Muscle layer of colon (tissue), 2 donors: ENCODE data around the gene CRAMP1.
"Not testable (repeated sequence)": the region's sequence is repeated elsewhere in the genome, so short reads cannot be mapped to it uniquely, and the experiment has no call there.

ENCODE experiments used
- H3K27ac ChIP-seq: one replicate; pipeline ENCODE4 v1.7.0; 2013; ENCODE audit warnings: low read depth, mild to moderate bottlenecking, low read length, moderate library complexity
- H3K27me3 ChIP-seq, 2 donors: one replicate each; pipeline ENCODE4 v1.7.0; 2013; ENCODE audit warnings: low read length in 2 of 2, mild to moderate bottlenecking in 2 of 2; ENCODE audit not compliant: insufficient read depth in 2 of 2, control insufficient read depth in 1 of 2
- H3K36me3 ChIP-seq: one replicate; pipeline ENCODE4 v1.7.0; 2013; ENCODE audit warnings: mild to moderate bottlenecking, low read length; ENCODE audit not compliant: insufficient read depth
- H3K4me1 ChIP-seq: one replicate; pipeline ENCODE4 v1.7.0; 2013; ENCODE audit warnings: mild to moderate bottlenecking, low read length; ENCODE audit not compliant: insufficient read depth
- H3K4me3 ChIP-seq, 2 donors: one replicate each; pipeline ENCODE4 v1.7.0; 2013; ENCODE audit warnings: low read length in 2 of 2, low read depth in 1 of 2, mild to moderate bottlenecking in 1 of 2, moderate library complexity in 1 of 2
- H3K9ac ChIP-seq: one replicate; pipeline ENCODE4 v1.7.0; 2013; ENCODE audit warnings: low read length
- H3K9me3 ChIP-seq: one replicate; pipeline ENCODE4 v1.7.0; 2013; ENCODE audit warnings: mild to moderate bottlenecking, low read length
- donor health status: abdominal sarcoma.
- donor health status: Adenocarcinoma of cecum.

The CRAMP1 gene

DNA sequence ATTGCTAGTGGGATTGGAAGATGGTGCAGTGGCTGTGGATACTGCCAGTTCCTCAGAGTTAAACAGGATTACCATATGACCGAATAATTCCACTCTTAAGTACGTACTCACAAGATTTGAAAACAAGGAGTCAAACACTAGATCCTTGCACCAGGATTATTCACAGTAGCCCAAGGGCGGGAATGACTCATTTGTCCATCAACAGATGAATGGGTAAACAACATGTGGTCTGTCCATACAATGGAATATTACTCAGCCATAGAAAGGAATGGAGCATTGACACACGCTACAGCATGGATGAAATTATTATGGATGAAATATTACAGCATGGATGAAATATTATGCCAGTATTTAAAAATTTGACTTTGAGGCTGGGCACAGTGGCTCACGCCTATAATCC, 84.7 kb downstream of the CRAMP1 start:
- Histone ChIP-seq H3K27me3 (no peaks in the 10 kb centered on the region), H3K36me3 (peaks cover 49% of the 10 kb centered on the region)

GRCh38 chr16:1698680-1699079, 86.5 kb downstream of the CRAMP1 start:
- Histone ChIP-seq H3K36me3 (peaks cover 40% of the 10 kb centered on the region), H3K4me3 (no peak overlapping the region), H3K9me3 (no peaks in the 10 kb centered on the region), H3K27me3 (no peaks in the 10 kb centered on the region), H3K4me1 (no peaks in the 10 kb centered on the region), H3K27ac (no peak overlapping the region), H3K9ac (no peak overlapping the region)

More for the DNA sequence above, 84.7 kb downstream of the CRAMP1 start:
- no peak overlapping the region for H3K4me3 ChIP-seq
- H3K4me1 ChIP-seq = no peaks in the 10 kb centered on the region
- no peak overlapping the region for H3K9ac ChIP-seq
- no peaks in the 10 kb centered on the region for H3K9me3 ChIP-seq
- H3K27ac ChIP-seq = no peak overlapping the region

DNA sequence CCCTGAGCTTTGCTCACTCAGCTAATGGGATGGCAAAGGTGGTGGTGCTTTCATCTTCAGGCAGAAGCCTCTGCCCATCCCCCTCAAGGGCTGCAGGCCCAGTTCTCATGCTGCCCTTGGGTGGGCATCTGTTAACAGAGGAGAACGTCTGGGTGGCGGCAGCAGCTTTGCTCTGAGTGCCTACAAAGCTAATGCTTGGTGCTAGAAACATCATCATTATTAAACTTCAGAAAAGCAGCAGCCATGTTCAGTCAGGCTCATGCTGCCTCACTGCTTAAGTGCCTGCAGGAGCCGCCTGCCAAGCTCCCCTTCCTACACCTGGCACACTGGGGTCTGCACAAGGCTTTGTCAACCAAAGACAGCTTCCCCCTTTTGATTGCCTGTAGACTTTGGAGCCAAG, 88.1 kb downstream of the CRAMP1 start:
- Histone ChIP-seq H3K27me3 (no peaks in the 10 kb centered on the region), H3K4me1 (no peaks in the 10 kb centered on the region), H3K9me3 (no peaks in the 10 kb centered on the region), H3K4me3 (no peak overlapping the region), H3K36me3 (peaks cover 35% of the 10 kb centered on the region), H3K27ac (no peak overlapping the region), H3K9ac (no peak overlapping the region)

DNA sequence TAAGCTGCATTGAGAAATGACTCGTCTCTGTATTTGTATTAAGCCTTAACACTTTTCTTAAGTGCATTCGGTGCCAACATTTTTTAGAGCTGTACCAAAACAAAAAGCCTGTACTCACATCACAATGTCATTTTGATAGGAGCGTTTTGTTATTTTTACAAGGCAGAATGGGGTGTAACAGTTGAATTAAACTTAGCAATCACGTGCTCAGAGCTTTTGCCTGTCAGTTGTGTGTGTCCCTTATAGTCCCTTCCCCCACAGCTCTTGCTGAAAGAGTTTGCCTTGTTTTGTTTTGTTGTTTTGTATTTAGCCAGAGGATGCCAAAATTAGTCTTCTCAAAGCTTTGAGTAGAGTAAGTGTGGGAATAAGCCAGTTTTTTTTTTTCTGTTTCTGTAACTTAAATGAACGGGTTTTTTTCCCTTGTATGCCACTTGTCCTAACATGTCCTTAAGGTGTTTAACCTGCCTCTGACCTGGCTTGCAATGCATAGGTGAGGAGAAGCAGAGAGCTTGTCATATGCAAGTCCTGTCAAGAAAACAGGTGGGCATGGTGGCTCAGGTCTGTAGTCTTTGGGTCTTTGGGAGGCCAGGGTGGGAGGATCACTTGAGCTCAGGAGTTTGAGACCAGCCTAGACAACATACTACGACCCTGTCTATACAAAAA, 89.2 kb downstream of the CRAMP1 start:
- Histone ChIP-seq H3K4me3 (no peak overlapping the region), H3K27me3 (no peaks in the 10 kb centered on the region), H3K4me1 (no peaks in the 10 kb centered on the region), H3K9ac (no peak overlapping the region), H3K36me3 (peaks cover 32% of the 10 kb centered on the region), H3K27ac (no peak overlapping the region), H3K9me3 (no peaks in the 10 kb centered on the region)

- H3K27ac ChIP-seq = peak overlapping the region; percentile 99
These were observed 93.1 kb downstream of the CRAMP1 start for GRCh38 chr16:1705324-1705687.

DNA sequence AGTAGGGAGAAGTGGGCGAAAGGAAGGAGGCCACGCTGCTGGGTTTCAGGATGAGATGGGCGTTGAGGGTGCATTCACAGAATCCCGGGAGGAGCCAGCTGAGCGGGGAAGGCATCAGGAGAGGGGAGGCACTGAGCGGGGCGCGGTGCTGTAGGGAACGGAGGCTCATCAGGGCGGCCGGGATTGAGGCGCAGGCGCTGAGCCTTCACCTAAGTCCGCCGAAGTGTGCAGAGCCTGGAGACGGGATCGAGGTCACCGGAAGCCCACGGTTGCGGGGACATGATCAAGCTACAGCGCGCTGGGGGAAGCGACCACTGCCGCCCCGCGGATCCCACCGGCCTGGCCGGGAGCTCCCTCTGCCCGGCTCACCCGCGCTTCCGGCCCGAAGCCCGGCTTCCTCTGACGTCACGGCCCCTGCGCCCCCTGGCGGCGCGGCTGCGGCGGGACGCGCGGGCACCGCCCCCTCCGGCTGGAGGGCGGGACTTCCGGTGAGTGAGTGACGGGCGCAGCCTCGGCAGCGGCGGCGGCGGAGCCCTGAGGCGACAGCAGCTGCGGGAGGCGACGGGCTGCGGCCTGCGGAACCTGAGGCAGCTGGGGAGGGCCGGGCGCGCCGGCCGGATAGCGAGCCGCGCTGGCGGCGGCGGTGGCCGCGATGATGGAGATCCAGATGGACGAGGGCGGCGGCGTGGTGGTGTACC, 93.7 kb downstream of the CRAMP1 start, which contains the start of gene MAPK8IP3:
MAPK8IP3 (plus strand) TSS at position 508 of the 698 bp plus-strand sequence; CDS start at position 653, 145 bp downstream.
- peaks cover 22% of the 10 kb centered on the region for H3K4me1 ChIP-seq
- H3K9me3 ChIP-seq = no peaks in the 10 kb centered on the region
- H3K36me3 ChIP-seq = peaks cover 9% of the 10 kb centered on the region
- H3K4me3 ChIP-seq = peak within 1 kb of the TSS; percentile 83 to 89
- H3K27me3 ChIP-seq = no peaks in the 10 kb centered on the region
- H3K27ac ChIP-seq = peak within 1 kb of the TSS; percentile 99
- H3K9ac ChIP-seq = peak within 1 kb of the TSS; percentile 86

More at GRCh38 chr16:1705324-1705687, 93.1 kb downstream of the CRAMP1 start:
- H3K27me3 ChIP-seq, H3K9me3 ChIP-seq: not testable (repeated sequence)
- H3K9ac ChIP-seq = peak overlapping the region; percentile 64
- H3K4me1 ChIP-seq = peaks cover 20% of the 10 kb centered on the region
- peak overlapping the region; percentile 83 to 89 for H3K4me3 ChIP-seq
- peaks cover 14% of the 10 kb centered on the region for H3K36me3 ChIP-seq

DNA sequence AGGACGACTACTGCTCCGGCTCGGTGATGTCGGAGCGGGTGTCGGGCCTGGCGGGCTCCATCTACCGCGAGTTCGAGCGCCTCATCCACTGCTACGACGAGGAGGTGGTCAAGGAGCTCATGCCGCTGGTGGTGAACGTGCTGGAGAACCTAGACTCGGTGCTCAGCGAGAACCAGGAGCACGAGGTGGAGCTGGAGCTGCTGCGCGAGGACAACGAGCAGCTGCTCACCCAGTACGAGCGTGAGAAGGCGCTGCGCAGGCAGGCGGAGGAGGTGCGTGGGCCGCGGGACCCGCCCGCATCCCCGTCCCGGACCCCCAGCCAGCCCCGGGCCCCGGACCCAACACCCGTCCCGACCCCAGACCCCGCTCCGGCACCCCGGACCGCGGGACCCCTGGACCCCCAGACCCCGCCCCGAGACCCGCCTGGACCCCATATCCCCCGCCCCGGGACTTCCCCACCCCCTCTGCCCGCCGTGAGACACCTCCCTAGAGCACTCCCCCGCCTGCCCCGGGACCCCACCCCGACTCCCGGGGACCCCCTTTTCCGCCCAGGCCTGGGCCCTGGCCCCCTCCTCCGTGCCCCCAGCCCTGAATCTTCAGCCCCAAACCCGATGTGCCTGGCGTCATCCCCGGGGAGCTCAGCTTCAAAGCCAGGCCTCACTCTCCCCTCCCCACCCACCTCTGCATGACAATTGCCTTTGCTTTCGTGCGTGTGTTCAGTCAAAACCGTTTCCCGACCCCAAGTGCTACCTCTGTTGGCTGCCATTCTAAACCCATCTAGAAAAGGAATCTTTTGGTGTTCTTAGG, 94.4 kb downstream of the CRAMP1 start:
- Histone ChIP-seq H3K4me1 (peaks cover 25% of the 10 kb centered on the region), H3K9ac (peak overlapping the region; percentile 86), H3K4me3 (peak overlapping the region; percentile 83 to 89), H3K27me3 (no peaks in the 10 kb centered on the region), H3K9me3 (no peaks in the 10 kb centered on the region), H3K36me3 (peaks cover 6% of the 10 kb centered on the region), H3K27ac (peak overlapping the region; percentile 99)

- H3K36me3 ChIP-seq = peaks cover 4% of the 10 kb centered on the region
- peak overlapping the region; percentile 76 to 83 for H3K4me3 ChIP-seq
- H3K4me1 ChIP-seq = peaks cover 25% of the 10 kb centered on the region
- H3K27me3 ChIP-seq = no peaks in the 10 kb centered on the region
- no peaks in the 10 kb centered on the region for H3K9me3 ChIP-seq
- H3K9ac ChIP-seq = peak overlapping the region; percentile 86
- H3K27ac ChIP-seq = peak overlapping the region; percentile 99
These were observed 95.1 kb downstream of the CRAMP1 start for GRCh38 chr16:1707193-1707790.

GRCh38 chr16:1708083-1708767, 96.1 kb downstream of the CRAMP1 start:
- peak overlapping the region; percentile 36 for H3K27ac ChIP-seq
- H3K4me1 ChIP-seq = peaks cover 32% of the 10 kb centered on the region
- no peaks in the 10 kb centered on the region for H3K36me3 ChIP-seq
- H3K27me3 ChIP-seq = no peaks in the 10 kb centered on the region
- H3K9ac ChIP-seq = peak overlapping the region; percentile 86
- no peaks in the 10 kb centered on the region for H3K9me3 ChIP-seq
- H3K4me3 ChIP-seq = peak overlapping the region in 1 of 2 donors; percentile 76

DNA sequence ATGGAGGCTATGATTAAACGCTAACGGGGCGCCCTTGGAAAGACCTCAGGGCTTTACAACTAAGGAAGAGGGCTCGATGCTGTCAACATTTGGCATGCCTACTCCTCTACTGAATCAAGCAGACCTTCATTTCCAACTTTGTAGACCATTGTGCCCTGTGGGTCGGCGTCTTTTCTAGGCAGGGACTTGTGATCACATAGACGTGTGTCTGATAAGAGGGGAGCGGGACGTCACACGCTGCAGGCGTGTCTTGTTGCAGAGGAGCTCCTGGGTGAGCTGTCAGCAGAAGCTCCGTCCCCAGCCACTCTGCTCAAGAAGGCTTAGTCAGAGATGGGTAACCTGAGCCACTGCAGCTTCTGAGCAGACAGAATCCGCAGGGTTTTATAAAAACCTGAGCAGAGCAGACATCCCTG, 96.6 kb downstream of the CRAMP1 start:
- Histone ChIP-seq H3K4me3 (peak overlapping the region in 1 of 2 donors; percentile 76), H3K9me3 (no peaks in the 10 kb centered on the region), H3K36me3 (no peaks in the 10 kb centered on the region), H3K9ac (no peak overlapping the region), H3K27ac (no peak overlapping the region), H3K27me3 (no peaks in the 10 kb centered on the region), H3K4me1 (peaks cover 38% of the 10 kb centered on the region)
